Fibroblast of mammary gland (primary cell): ENCODE results near the gene ARHGAP26.

Source experiments
- DNase-seq: peaks from one replicate; pipeline ENCODE4 v3.0.0-alpha.2; 2010; ENCODE audit warnings: low read depth
- H3K4me3 ChIP-seq: 2 replicates; pipeline ENCODE4 v1.5.1; 2011; ENCODE audit warnings: low read depth, mild to moderate bottlenecking, low read length, moderate library complexity; ENCODE audit not compliant: control insufficient read depth
- TF ChIP-seq, protein P1 (sequence below): conservative IDR thresholded peaks from 2 replicates; pipeline ENCODE4 v1.5.1; 2011; ENCODE audit warnings: low read depth, low read length, inconsistent platforms; ENCODE audit not compliant: control insufficient read depth, insufficient read depth

ARHGAP26 gene

DNA sequence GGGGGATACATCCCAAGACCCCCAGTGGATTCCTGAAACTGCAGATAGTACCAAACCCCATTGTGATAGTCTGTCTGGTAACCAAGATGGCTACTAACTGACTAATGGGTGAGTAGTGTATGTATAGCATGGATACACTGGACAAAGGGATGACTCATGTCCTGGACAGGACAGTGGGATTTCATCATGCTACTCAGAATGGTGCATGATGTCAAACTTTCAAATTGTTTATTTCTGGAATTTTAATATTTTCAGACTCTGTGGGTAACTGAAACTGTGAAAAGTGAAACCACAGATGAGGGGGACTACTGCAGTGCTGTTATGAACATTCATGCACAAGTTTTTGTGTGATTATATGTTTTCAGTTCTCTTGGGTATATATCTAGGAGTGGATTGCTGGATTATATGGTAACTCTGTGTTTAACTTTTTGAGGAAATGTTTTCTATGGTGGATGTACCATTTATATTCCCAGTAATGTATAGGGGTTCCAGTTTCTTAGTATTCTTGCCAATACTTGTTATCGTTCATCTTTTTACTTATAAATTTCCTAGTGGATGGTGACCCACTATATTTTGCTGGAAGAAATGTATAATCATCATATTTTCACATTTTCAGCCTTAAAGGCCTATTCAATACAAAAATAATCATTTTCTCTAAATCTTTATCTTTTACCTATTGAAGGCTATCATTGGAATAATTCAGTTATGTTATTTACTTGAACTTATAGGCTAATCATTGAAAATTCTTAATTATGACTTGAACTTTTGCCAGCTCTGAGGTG lies 492.4 kb downstream of the ARHGAP26 start:
- DNase-seq: peak; percentile 98
- TF ChIP-seq, protein P1, sequence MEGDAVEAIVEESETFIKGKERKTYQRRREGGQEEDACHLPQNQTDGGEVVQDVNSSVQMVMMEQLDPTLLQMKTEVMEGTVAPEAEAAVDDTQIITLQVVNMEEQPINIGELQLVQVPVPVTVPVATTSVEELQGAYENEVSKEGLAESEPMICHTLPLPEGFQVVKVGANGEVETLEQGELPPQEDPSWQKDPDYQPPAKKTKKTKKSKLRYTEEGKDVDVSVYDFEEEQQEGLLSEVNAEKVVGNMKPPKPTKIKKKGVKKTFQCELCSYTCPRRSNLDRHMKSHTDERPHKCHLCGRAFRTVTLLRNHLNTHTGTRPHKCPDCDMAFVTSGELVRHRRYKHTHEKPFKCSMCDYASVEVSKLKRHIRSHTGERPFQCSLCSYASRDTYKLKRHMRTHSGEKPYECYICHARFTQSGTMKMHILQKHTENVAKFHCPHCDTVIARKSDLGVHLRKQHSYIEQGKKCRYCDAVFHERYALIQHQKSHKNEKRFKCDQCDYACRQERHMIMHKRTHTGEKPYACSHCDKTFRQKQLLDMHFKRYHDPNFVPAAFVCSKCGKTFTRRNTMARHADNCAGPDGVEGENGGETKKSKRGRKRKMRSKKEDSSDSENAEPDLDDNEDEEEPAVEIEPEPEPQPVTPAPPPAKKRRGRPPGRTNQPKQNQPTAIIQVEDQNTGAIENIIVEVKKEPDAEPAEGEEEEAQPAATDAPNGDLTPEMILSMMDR: no peak

DNA sequence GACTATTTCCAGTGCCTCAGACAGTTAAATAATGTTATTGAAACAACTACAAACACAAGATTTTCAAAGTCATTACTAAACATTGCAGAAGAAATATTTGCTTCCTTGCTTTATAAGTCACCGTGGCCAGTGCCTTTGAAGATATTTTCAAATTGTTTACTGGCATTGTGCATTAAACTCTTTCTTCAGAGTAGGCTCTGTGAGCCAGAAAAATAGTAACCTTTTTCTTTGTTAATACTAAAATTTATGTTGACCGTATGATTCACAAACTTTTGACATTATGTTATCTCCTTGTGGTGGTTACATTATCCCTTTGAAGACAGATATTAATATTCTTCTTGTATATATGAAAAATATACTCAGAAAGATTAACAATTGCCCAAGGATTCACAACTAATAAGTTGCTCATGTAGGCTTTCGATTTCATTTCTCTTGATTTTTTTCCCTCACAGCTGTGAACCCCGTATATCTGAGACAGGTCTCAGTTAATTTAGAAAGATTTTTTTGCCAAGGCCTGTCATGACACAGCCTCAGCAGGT lies 493.2 kb downstream of the ARHGAP26 start:
- H3K4me3 ChIP-seq: no peak overlapping the region
- DNase-seq: no peak
- TF ChIP-seq, protein P1: no peak

More for the DNA sequence above, 492.4 kb downstream of the ARHGAP26 start:
- H3K4me3 ChIP-seq: no peak overlapping the region

DNA sequence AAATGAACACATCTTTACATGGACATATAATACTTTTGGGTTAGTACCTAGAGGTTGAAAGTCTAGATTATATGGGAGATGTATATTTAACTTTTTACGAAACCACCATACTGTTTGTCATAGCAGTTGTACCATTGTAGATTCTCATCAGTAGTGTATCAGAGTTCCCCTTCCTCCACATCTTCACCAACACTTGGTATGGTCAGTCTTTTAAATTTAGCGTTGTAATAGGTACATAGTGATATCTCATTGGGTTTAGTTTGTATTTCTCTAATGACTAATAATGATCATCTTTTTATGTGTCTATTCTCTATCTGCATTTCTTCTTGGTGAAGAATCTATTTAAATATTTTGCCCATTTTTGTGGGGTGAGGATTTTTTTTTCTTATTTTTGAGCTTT lies 495.8 kb downstream of the ARHGAP26 start:
- no peak for DNase-seq
- TF ChIP-seq, protein P1: no peak
- no peak overlapping the region for H3K4me3 ChIP-seq

DNA sequence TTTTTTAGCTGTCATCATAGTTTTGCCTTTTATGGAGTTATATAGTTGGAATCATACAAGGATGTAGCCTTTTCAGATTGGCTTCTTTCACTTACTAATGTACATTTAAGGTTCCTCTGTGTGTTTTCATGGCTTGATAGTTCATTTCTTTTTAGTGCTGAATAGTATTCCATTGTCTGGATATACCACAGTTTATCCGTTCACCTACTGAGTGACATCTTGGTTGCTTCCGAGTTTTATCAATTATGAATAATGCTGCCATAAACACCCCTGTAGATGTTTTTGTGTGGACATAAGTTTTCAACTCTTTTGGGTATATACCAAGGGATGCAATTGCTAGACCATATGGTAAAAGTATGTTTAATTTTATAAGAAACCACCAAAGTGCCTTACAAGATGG lies 497.0 kb downstream of the ARHGAP26 start:
- DNase-seq: no peak
- TF ChIP-seq, protein P1: no peak
- no peak overlapping the region for H3K4me3 ChIP-seq

DNA sequence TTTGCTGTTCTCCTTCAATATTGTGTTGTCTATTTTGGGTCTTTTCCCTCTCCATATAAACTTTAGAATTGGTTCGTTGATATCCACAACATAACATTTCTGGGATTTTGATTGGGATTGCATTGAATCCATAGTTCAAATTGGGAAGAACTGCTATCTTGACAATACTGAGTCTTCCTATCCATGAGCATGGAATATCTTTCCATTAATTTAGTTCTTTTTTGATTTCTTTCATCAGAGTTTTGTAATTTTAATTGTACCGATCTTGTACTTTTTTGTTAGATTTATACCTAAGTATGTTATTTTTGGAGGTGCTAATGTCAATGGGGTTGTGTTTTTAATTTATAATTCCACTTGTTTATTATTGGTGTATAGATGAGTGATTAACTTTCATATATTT lies 498.2 kb downstream of the ARHGAP26 start:
- H3K4me3 ChIP-seq: no peak overlapping the region
- no peak for DNase-seq
- TF ChIP-seq, protein P1: no peak

DNA sequence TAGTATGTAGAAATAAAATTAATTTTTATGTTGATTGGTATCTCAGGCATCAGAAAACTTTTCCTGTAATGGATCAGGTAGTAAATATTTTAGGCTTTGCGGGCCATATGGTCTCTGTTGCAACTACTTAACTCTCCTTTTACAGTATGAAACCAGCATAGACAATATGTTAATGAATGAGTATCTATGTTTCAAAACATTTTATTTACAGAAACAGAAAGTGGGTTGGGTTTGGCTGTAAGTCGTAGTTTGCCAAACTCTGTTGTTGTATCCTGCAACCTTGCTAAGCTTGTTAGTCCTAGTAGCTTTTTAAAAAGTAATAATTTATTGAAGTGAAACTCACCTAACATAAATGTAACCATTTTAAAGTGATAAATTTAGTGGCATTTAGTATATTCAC lies 501.3 kb downstream of the ARHGAP26 start:
- H3K4me3 ChIP-seq: no peak overlapping the region
- TF ChIP-seq, protein P1: no peak
- DNase-seq: no peak
